Endometrium (tissue), 2 donors: ENCODE measurements around the gene VASH2.
"Not testable (repeated sequence)": the region's sequence is repeated elsewhere in the genome, so short reads cannot be mapped to it uniquely, and the experiment has no call there.

Experiments
- FAIRE-seq: peaks from 2 replicates; lab custom pipeline; 2012; peaks lifted over from hg19 to GRCh38; lab: Jason Lieb, UNC
- donor health status: control.
- donor health status: control.

VASH2 gene

DNA sequence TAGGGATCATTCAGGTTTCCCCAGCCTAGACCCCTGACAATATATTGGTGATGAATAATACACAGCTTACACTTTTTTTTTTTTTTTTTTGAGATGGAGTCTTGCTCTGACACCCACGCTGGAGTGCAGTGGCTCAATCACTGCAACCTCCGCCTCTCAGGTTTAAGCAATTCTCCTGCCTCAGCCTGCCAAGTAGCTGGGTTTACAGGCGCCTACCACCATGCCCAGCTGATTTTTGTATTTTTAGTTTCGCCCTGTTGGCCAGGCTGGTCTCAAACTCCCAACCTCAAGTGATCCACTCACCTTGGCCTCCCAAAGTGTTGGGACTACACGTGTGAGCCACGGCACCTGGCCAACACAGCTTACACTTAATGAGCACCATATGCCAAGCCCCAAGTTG, 7.2 kb downstream of the VASH2 start:
- FAIRE-seq, result no peak

DNA sequence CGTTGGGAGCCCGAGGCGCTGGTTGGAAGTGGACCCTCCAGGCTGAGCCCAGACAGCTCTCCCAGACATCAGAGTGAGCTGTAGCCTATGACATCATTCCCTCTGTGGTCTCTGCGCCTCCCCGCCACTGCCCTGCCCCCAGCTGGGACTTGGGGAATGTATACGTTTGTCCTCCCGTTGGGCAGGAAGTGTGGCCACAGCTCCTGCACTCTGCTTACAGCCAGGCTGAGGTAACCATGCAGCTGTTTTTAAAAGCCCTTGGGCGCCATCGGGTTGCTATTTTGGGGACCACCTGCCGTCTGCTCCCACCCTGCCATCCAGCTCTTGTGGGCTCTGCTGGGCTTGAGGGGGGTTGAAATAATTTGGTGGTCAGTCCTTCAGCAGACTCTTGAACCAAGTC, 7.8 kb downstream of the VASH2 start:
- FAIRE-seq, result no peak

DNA sequence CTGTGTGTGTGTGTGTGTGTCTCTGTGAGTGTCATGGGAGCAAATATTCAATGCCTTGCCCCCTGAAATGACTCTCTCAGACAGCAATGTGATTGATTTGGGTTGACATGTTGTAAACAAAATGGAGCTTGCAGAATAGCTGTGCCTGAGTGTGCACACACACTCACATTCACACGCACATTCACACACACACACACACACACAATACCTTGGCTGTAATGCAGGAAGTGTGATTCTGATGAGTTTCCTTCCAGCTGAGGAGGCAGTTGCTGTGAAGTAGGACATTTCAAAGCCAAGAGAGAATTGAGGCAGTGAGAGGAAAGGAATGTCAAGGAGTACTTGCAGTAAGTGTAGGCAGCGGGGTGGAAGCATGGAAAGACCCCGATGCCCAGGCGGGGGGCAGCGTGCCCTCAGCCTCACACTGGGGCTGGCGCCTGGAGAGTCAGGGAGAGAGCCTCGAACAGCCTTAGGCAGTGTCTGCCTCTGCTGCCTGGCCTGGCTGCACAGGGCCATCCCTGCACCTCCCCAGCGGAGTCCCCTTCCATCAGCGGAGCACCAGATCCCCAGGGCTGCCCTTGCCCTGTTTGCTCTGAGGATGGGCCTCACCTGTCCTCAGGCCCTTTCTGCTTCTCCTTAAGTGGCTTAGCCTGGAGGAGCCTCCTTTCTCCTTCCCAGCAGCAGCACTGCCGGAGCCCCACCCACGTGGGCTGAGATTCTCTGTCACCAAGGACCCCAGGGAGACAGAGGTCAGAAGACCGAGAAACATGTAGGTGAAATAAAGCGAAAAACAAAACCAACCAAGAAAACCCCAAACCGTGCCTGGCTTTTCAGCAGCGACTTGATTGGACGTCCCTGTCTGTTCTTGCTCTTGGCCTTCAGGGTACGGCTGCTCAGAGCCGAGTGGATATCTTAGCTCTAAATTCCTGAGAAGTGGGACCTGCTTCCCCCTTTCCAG, 9.2 kb downstream of the VASH2 start:
- FAIRE-seq, result no peak

DNA sequence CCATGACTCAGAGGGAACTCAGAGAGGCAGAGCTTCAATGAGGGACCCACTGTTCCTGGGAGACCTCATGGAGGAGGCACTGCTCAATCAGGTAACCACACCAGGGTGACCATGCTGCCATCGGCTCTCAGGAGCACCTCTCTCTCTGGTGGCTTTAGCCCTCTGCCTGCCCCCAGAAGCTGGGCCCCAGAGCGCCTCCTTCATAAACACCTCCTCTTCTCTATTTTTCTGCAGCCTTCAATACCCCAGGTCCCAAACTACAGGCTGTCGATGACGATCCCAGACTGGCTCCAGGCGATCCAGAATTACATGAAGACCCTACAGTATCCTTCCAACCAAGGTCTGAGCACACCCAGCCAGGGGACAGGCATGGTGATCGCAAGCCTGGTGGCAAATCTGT, 10.6 kb downstream of the VASH2 start:
- FAIRE-seq, result no peak

DNA sequence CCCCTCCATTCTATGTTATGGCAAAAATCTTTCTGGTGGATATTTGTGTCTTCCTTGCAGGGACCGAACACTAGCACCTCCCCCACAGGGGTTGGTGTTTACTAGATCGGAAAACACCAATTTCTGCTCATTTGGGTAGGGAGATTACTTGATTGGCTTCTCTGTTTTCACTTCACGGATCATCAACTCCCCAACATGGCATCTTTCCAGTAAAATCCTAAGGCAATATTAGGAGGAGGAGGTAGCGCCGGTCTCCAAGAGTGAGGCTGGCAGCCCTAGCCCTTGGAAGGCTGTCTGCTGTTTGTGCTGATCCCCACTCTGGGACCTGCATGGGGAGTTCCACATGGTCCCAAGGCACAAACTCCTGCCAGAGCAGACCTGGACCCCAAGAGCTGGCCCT, 12.2 kb downstream of the VASH2 start:
- FAIRE-seq, result no peak

DNA sequence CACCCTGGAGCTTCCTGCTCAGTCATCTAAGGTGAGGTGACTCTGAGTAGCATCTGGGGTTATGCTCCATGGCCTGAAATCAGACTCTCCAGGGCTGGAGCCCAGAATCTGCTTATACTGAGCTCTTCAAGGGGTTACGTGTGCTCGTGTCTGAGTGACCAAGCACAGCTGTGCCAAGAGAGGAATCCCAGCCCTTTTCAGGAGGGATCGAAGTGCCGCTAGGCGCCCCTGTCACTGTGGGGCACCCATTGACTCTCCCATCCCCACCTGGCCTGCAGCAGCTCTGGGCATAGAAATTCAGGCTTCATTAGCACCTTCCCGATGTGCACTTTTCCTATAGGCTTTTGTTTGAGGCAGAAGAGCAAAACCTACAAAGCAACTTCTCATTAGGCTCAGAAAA, 13.8 kb downstream of the VASH2 start:
- FAIRE-seq, result no peak

DNA sequence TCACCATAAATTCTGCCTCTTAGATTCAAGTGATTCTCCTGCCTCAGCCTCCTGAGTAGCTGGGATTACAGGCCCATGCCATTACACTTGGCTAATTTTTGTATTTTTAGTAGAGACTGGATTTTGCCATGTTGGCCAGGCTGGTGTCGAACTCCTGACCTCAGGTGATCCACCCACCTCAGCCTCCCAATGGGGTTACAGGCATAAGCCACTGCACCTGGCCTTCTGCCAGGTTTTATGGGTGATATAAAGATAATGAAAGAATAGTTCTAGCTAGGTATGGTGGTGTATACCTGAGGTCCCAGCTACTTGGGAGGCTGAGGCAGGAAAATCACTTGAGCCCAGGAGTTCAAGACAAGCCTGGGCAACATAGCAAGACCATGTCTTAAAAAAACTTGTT, 14.7 kb downstream of the VASH2 start:
- not testable (repeated sequence) for FAIRE-seq

DNA sequence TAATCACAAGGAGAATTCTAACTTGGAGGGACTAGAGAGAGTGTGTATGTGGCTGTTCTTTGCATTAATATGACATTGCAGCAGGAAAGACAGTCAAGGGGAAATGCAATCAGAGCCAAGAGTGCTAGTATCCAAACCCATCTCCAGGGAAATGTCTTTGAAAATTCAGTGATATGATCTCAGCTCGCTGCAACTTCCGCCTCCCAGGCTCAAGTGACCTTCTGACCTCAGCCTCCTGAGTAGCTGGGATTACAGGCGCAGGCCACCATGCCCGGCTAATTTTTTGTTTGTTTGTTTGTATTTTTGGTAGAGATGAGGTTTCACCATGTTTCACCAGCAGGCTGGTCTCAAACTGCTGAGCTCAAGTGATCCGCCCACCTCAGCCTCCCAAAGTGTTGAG, 16.3 kb downstream of the VASH2 start:
- FAIRE-seq, result no peak

DNA sequence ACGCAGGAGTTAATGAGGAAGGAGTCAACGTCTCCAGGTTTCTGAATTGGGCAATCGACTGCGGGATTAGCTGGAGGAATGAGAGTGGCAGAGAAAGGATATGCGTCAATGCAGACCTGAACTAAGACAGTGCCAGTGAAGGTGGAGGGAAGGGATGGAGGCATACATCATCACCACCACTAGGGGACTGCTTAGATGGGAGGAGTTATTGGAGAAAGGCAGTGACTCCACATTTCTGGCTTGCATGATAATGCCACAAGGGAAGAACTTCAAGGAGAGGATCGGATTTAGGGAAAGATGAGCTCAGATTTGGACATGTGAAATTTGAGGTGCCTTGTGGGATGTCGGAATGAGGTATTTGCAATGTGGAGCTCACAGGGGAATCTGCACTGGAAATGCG, 17.5 kb downstream of the VASH2 start:
- no peak for FAIRE-seq

DNA sequence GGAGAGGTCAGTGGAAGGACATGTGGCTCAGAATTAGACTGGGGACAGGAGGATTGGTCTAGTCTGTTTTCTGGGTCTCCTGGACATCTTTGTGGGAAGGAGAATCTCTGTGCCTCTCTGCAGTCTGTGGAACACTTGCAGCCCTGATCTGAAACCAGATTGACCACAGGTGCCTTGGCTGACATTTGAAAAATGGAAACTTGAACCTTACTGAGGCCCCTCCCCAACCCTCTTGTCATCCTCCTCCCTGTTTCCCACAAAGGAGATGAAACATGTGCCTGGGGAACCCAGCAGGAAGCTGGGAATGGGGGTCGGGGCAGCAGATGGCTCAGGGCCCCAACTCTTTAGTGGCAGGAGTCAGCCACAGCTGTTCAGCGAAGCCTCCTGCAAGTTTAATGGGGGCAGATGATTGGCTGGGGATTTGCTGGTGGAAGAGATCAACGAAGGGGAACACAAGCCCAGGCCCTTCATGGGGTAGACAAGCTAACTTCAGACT, 18.1 kb downstream of the VASH2 start:
- no peak for FAIRE-seq

DNA sequence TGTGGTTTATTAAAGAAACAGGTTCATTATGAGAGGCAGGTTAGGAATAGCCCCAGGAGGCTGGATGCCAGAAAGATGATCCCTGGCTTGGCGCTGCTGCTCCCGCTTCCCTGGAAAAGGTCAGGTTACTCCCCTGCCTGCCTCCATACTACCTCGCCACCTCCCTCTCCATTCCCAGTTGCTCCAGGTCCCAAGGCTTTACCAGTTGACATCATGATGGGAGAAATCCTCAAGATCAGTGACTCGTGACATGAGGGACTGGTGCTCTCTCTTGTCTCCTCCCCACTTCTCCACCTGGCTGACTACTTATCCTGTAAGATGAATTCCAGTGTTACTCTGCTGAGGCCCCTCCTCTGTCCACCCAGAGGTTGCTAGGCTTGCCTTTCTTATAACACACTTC, 19.7 kb downstream of the VASH2 start:
- no peak for FAIRE-seq

DNA sequence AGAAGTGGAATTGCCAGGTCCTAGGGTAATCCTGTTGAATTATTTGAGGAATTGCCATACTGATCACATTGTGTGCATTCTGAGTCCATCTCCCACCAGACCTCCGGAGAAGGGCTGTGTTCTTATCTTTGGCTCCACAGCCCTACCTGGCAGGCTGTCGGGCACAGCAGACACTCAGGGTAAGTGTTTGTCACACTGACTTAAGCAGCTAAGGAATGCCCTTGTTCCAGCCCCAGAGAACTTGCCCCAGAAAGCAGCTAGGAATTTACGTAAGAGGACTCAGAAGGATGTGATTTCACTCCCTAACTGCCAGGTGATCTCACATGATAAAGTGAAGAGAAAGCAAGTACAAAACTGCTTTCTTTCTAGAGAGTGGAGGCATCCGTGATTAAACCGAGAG, 21.0 kb downstream of the VASH2 start:
- FAIRE-seq, result no peak

DNA sequence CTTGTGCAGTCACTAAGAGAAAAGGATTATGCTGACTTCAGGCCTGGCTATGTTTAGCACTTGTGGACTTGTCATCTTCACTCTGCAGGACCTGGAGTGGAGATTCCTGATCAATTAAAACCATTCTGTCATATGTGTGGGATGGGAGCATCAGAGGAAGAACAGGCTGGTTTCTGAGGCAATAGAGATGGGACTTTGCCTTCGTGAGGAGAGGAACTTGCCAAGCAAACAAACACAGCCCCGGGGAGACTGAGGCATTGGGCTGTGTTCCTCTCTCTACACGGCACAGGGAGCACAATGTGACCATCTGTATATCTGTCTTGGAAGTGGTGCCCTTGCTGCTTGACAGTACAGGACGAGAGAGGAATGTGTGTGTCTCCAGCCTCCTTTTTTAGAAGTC, 23.1 kb downstream of the VASH2 start:
- no peak for FAIRE-seq

DNA sequence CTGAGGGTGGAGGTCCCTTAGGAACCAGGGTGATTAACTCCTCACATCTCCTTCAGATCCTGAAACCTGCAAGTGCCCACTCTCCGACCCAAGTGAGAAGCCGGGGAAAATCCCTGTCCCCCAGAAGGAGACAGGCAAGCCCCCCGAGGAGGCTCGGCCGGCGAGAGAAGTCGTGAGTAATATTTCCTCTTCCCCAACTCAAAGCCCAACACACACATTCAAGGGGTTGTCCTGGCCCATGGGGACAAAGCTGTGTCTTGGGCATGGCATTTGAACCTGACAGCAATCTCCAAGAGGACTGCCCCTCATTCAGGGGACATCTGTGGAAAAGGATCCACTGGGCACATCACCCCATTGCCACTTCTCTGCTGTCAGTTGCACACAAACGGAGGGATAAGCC, 23.6 kb downstream of the VASH2 start:
- FAIRE-seq, result no peak

DNA sequence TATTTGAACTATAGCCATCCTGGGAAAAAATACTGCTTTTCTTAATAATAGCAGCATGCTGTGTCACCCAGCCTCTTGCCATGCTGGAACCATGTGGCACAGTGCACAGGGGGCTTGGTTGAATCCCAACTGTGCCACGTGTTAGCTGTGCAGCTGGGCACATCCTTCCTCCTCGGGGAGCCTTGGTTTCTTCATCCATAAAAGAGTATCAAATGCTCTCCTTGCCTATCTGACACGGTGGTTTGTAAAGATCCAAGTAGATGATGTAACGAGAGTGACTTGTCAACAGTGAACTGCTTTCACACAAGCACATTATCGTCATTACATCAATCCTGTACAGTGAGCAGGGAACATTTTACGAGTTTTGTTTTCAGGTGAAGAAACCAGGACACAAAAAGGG, 24.4 kb downstream of the VASH2 start:
- FAIRE-seq, result no peak

DNA sequence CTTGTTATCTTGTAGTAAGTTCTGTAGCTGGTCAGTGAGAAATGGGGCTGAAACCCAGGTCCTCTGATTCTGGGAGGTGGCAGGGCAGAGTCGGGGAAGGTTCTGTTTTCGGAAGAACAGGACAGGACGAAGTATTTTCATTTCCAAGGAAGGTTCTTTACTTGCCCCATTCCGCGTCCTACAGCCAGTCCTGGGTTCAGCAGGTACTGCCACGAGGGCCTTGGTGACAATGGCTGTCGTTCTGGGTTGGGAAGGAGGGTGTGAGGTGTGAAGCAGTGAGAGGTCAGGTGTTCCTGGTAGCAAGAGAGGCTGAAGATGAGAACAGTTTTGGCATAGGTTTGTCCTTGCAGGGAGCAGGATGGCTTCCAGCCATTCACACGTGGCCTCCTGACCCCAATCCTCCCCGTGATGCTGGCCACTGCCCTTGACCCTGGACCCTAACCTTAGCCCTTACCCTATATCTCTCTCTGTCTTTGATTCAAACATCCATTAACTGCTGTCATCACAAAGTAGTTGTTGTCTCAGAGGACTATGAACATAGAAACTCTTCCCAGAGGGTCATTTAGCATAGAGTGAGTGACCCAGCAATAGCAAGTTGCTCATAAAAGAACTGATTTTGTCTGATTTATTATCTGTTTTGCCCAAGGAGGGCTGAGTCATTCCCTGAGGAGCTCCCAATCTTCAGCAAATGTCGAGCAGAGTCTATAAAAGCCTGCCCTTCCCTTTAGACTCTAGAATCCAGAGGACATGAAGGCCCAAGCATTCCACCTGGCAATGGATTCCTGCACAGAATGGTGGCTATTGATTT, 25.0 kb downstream of the VASH2 start:
- no peak for FAIRE-seq

DNA sequence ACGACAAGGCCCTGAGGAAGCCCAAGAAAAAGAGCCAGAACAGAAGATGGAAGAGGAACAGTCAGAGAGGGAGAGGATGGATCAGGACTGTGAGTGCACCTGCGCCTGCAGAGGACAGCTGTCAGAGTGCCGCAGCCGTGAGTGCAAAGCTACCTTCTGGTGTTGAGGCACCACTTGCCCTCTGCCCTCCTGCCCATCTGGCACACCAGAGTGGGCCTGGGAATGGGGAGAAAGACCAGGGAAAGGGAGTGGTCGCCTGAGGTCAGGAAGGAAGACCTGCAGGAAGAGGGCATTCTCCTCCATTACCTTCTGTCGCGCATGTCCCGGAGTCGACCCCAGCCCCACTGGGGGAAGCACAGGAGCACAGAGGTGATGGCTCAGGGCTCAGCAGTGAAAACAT, 26.2 kb downstream of the VASH2 start:
- FAIRE-seq, result no peak

DNA sequence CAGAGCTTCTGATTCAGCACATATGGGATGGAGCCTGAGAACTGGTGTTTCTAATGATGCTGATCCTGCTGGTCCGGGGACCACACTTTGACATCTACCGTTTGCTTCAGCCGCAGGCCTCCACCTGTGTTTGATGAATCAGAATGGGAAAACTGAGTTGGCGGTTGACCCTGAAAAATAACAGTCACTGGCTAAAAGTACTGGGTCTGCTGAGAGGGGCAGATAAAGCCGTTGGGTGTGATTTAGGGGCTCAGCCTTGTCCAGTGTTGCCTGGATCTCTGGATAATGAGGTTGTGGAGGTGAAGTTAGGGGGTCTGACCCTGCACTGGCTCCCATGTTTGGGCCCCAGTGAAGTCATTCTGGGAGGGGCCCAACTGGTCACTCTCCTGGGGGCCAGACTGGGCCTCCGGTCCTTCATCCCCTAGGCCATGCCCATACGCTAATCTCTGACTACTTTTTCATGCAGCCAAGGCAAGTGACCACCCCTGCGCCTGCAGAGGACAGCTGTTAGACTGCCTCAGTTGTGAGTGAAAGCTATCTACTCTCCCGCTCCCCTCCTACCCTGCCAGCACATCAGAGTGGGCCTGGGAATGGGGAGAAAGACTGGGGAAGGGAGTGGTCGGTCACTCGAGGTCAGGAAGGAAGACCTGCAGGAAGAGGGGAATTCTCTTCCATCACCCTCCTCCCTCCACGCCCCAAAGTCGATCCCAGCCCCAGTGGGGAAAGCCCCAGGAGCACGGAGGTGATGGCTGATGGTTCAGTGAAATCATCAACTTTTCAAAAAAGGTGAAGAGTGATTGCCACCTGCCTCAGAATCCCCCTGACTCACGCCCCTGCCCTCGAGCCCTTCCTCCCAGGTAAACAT, 27.7 kb downstream of the VASH2 start:
- no peak for FAIRE-seq

DNA sequence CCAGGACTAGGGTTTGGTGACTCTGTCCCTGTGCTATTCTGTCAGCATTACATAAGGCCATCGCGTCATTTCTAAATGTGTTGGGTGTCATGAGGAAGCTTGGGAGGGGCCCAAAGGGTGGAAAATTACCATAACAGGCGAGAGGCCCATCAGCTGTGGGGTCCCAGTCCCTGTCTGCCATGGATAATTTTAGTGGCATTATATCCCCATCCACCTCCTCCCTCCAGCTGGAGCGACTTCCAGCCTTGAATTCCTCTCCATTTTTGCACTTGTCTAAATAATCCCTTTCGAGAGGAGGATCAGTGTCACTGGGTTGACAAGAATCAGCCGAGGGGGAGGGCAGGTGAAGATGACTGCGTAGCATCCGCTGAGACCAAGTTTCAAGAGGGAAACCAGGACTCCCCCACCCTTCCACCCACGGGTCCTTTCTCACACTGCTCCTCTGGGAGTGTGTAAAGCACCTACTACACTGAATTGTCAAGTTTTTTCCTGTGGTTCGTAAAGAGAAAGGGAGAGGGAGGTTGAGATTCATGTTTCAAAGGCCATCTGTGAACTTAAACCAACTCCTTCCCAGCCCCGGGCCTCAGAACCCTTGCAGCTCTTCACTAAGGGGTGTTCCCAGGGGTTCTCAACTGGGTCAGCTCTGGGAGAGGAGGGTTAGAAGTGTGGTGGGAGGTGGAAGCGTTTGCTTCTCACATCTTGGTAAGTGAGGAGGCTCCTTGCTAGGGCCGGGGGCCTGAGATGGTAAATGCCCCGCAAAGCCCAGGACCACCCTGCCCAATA, 29.2 kb downstream of the VASH2 start:
- no peak for FAIRE-seq

DNA sequence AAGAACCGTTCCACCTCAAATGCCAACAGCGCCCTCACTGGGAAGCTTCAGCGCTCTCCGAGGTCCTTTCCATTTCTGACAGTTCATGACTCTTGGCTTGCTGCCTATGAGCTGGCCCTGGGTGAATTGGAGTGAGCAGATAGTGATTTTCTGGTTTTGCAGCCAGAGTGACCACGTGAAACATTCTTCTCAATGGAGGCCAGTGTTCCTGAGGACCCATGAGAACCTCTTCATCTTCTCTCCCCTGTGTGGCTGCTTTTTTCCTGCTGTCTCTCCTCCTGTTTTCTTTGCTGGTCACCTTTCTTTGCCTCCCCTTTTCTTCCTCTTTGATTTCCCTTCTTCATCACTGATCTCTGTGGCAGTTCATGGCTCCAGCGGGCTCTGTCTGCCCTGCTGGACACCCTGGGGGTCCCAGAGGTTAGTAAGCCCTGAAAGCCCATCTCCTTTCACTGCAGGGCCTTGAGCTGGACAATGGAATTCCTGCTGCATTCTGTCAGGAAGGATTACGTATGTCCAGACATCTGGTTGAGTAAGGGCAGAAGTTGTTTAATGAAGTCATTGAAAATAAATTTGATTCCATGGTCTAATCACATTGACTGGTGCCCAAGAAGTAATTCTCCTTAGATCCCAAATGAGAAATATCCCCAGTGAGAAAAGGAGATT, 29.9 kb downstream of the VASH2 start:
- FAIRE-seq, result no peak

DNA sequence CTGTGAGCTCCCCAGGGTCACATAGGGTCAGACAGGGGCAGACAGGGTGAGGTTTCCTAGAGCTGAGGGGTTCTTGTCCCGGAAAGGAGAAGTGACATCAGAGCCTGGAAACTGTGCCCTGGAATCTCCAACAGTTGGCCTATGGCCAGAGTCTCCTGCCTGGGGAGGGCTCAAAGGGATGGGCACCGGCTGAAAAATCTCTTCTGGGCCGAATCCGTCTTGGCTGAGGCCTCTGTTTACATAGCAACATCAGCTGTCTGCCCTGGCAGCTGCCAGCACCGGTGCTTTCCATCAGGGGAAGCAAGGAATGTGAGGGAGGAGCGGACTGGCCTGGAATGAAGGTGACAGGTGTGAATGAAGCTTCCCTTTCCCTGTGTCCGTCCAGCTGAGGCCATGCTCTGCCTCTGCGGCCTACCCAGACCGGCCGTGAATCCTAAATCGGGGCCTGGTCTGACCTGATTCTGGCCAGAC, 30.7 kb downstream of the VASH2 start:
- FAIRE-seq, result no peak
